ENCODE results near the gene SLC38A1.

GRCh38 chr12:46300910-46301309 lies 32.1 kb upstream of the SLC38A1 start:
- TF ChIP-seq CTCF (IDR thresholded peaks at IDR 0.05) (no peak), NRF1 (IDR thresholded peaks at IDR 0.05; ENCODE audit: low read depth, low read length) (no peak), TCF12 (IDR thresholded peaks at IDR 0.05) (no peak), RFX5 (IDR thresholded peaks at IDR 0.05; ENCODE audit: low read length) (no peak), FOSL2 (IDR thresholded peaks at IDR 0.05; ENCODE audit: borderline replicate concordance, low read depth) (no peak), POLR2AphosphoS5 (IDR thresholded peaks at IDR 0.05; ENCODE audit: low read depth, low read length) (no peak), YY1 (IDR thresholded peaks at IDR 0.05; ENCODE audit: low read depth) (no peak), FOXJ3 (CRISPR knock-in tag; IDR thresholded peaks at IDR 0.05) (no peak)
- TF ChIP-seq, protein P1, sequence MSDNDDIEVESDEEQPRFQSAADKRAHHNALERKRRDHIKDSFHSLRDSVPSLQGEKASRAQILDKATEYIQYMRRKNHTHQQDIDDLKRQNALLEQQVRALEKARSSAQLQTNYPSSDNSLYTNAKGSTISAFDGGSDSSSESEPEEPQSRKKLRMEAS (IDR thresholded peaks at IDR 0.05; ENCODE audit: low read depth) = no peak

Data from SK-N-SH (cell line).